Hematopoietic multipotent progenitor cell (in vitro differentiated cells): ENCODE data around the gene ZBTB24. TPM values are rescaled to one million over a fixed set of nuclear protein-coding genes. Genes with fewer than 3 reads are reported as not detected.
A peak's percentile ranks its signal among the peaks of the same experiment; 100 is the strongest.

ENCODE experiments used
- DNase-seq, 3 donors: peaks; one replicate each; pipeline ENCODE4 v3.0.0-alpha.2; 2011 to 2015; ENCODE audit warnings: low read depth in 2 of 3, low spot score in 2 of 3
- total RNA-seq: library from RNA; depleted of rRNA; stranded (reverse); fragments of >200 nt; gene quantifications from one replicate; pipeline ENCODE4 v1.2.3, GENCODE V29; 2012

The ZBTB24 gene
- total RNA-seq, 1 donor: 6.7 TPM

DNA sequence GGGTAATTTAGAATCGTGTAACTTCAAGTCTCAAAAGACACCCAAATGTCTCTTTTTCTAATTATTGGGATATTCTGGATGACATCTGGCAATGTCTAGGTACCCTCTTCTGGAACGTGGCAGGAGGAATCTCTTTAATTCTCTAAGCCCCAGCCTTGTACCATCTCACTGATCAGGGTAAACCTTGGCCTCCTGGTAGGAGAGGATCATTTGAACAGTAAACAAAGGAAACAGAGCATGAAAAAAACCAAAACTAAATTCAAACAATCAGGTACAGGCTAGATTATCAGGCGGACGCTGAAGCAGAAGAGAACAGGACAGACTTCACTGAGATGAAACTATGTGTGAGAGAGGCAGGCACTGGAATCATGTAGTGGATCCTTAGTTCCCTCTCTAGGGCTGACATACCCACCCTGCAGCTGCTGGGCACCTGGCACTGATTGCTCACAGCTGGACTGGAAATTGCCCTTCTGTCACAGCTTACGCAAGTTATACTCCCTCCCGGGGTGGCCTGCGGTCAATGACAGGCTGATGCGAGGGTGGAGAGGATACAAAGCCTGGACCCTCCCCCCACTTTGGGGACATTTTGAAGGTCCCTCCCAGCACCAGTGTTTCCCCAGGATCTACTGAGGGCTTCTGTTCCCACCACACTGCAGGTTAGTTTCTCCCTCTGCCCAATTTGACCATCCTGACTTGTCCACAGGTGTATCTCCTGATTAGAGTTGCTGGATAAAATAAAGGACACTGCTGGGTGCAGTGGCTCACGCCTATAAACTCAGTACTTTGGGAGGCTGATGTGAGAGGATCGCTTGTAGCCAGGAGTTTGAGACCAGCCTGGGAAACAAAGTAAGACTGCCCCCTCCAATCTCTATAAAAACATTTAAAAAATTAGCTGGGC lies 20.6 kb upstream of the ZBTB24 start:
- DNase-seq: no peak

DNA sequence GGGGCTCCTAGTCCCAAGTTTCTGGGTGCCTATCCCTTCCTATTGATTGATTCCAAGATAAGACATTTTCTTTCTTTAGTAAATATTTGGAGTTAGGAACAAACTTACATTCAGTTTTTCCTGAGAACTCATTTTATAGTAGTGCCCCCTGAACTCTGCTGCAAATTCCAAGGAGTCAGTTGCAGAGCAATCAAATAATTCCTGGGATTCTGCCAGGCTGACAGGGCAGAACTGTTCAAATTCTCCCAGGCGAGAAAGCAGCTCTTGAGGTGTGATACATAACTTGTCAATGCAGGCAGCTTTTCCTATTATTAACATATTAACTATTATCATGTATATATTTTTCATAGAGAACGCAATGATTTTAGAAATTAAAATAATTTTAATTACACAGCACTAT lies 15.9 kb upstream of the ZBTB24 start:
- DNase-seq: no peak

DNA sequence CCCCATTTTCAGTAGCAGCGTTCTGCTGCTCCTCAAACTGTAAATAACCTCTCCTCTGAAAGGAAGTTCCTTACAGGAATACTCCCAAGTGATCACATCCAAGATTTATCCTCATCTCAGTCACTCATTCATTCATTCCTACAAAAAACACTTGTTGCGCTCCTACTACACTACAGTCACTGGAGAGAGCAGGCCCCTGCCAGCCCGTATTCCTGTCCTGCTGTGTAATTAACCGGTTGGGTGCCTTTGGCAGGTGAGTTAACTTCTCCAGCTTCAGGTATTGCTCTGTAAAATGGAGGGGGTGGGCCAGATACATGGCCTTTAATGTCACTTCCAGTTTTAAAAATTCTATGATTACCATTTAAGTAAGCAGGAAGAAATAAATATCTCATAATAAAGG lies 15.0 kb upstream of the ZBTB24 start:
- no peak for DNase-seq

DNA sequence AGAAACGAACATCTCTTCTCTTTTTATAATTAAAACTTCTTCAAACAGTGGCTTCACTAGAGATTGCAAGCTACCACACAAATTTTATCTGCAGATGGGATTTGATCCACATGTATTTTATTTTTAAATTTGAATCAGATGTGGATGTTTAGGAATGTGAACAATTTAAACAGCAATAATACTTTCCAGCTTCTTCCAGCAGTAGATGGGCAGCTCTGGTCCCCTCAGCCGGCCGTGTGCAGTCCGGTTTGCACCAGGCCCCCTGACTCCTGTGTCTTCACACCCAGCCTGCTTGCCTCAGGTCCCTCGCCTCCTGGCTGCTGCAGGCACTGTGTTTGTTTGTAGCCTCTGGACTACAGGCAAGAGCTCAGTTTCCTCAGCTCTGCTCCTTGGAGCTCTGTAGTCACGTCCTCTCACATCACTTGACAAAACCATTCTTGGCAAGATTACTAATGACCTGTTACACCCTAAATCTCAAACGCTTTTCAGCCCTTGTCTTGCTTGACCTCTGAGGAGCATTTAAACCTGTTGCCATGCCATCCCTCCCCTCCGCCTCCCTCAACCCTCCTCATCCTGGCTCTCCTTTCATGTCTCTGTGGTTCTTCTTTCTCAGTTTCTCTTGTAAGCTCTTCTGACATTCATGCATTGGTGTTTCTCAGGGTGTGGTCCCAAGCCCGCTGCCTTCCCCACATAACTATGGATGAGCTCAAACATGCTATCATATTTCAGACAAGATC lies 13.2 kb upstream of the ZBTB24 start:
- no peak for DNase-seq

DNA sequence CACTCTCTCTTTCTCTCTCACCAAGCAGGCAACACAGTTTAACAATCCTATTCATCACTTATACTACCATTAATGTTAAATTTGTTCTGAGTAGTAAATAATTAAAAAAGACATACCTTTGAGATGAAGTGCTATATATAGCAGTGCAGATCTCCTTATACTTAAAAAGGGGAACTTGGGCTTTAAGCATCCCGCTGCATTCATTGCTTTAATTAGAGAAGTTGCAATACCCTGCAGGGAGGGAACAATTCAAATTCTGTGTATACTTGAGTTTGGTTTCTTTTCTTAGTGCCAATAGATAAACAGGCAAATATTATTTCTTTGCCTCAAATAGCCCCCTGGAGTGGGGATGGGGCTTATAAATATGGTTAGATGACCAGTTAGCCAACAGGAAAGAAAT lies 10.8 kb upstream of the ZBTB24 start:
- peak in 1 of 3 donors; percentile 68 for DNase-seq

DNA sequence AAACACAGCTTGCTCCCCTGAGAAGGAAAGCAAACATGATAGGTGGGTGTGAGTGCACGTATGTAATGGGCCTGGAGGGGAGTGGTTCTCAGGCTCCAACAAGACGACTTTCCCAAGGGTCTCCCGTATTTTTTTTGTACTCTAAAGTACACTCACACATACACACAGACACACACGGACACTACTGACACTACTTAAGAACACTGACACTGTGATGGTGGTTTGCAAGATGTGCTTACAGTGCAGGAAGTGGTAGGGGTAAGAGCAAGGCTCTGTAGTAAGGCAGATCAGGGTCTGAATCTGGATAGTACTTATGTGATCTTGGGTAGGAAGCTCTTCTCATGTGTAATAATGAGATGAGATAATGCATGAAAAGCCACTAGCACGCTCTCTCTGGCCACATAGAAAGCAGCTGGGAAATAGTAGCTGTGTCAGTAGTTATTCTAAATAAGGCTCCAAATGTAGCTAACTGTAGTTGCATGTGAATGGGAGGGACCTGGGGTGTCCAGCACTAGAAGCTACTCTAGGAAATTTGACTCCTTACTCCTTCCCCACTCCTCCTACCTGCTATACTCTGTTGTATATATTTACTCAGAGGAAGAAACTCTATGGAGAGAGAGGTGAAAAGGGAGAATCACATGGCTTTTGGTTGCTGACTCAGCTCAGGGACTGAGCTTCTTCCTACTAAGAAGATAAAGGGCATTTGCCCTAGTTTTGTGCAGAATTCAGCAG lies 8.4 kb upstream of the ZBTB24 start:
- peak in 1 of 3 donors; percentile 20 for DNase-seq

DNA sequence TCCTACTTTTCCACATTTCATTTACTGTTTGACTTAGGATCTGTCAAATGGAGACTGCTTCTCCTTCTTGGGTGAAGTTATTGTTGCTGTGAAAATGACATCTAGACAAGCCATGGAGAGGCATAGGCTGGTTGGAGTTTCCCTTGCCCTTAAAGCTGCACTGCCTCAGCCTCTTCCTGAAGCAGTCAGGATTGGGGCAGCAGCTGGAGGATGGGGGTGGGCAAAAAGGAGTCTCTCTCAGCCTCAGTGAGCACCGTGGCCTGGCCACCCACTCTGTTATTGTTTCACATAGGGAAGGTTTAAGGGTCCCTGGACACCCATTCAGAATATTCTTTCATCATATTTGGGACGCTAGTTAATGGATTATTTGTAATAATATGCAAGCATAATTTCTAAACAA lies 7.7 kb upstream of the ZBTB24 start:
- DNase-seq: no peak

DNA sequence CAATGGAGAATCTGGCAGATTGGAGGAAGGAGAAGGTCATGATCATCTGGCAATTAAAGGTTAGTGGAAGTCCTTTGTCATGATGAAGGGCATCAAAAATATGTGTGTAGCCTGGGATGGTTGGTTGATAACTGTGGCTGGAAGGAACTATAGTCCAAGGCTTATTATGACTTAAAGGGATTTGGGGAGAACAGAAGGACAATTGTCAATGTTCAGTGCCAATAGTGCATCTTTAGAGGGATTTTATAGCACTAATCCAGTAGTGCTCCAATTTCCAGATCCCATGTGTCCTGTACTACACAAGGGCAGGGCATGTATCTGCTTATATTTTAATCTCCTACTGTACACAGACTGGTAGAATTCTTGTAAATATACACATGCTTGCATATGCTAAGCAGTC lies 5.0 kb upstream of the ZBTB24 start:
- DNase-seq: no peak

DNA sequence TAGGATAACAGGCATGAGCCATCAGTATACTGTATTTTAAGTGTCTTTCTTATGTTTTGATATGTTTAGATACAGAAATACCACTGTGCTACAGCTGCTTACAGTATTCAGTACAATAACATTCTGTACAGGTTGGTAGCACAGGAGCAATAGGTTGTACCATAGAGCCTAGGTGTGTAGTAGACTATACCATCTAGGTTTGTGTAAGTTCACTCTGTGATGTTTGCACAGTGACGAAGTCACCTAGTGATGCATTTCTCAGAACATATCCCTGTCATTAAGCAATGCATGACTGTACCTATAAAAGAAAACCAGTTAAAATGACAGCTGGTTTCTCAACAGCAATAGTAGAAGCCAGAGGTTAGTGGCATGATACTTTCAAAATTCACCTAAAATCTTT lies 3.0 kb upstream of the ZBTB24 start:
- no peak for DNase-seq

DNA sequence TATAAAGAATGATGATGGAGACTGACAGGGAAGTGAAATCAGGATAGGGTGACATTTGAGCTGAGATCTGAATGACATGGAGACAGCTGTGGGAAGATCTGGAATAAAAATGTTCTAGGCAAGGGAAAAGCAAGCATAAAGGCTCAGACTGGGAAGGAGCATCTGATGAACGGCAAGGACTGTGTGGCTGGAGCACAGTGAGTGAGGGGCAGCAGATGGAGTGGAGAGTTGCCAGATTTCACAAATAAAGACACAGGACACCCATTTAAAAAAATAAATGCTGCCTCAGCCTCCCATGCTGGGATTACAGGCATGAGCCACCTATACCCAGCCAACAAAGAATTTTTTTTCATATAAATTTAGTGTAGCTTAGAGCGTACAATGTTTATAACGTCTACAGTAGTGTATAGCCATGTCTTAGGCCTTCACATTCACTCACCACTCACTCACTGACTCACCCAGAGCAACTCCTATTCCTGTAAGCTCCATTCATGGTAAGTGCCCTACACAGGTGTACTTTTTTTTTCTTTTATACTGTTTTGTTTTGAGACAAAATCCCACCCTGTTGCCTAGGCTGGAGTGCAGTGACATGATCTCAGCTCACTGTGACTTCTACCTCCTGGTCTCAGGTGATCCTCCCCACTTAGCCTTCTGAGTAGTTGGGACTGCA lies 2.4 kb upstream of the ZBTB24 start:
- no peak for DNase-seq

DNA sequence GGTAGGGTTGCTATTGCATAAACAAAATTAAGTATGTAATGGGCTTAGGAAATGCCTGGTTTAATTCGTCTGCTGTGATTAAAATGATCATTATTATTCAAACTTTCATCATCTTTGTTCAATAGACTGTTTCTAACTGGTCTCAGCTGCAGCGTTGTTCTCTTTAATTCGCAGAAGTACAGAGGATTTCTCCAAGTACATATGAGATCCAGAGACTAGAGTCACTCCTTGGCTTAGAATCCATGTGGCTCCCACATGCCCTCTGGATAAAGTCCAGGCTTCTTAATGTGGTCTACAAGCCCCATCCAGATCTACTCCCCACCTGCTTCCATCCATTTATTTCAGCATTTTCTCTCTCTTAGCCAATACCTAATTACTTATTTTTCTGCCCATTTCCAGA lies 1.1 kb upstream of the ZBTB24 start:
- no peak for DNase-seq

DNA sequence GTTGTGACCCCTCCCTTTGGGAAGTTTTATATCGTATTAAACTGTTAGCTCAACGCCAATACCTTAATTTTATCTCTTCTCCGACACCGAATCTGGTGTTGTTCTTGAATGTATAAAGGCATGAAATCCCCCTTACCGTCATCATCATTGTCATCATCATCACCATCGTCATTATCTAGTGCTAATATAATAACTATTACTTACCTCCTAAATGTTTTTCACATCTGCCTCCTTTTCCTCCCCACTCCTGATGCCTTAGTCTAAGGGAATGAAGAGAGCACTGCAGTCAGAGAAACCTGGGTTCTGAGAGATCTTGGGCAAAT lies 677 bp upstream of the ZBTB24 start:
- no peak for DNase-seq

DNA sequence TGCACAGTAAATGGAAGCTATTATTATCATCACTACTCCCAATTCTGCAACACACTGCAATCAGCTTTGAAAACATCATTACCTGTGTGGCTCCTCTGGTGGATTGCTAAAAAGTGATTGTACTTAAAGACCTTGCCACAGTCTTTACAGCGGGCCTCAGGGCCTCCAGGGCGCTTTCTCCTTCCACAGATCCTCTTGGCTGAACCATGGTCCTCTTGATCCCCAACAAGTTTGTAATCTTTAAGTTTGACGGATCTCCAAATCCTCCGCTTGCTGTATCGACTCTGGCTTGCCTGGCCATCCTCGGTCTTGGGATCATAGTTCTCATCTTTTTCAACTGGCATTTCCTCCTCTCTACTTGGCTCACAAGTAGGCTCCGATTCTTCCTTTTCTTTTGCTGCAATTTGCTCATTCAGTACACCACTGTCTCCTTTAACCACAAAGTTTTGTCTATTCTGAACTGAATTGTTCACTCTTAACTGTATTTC lies 2.0 kb downstream of the ZBTB24 start:
- DNase-seq: no peak

DNA sequence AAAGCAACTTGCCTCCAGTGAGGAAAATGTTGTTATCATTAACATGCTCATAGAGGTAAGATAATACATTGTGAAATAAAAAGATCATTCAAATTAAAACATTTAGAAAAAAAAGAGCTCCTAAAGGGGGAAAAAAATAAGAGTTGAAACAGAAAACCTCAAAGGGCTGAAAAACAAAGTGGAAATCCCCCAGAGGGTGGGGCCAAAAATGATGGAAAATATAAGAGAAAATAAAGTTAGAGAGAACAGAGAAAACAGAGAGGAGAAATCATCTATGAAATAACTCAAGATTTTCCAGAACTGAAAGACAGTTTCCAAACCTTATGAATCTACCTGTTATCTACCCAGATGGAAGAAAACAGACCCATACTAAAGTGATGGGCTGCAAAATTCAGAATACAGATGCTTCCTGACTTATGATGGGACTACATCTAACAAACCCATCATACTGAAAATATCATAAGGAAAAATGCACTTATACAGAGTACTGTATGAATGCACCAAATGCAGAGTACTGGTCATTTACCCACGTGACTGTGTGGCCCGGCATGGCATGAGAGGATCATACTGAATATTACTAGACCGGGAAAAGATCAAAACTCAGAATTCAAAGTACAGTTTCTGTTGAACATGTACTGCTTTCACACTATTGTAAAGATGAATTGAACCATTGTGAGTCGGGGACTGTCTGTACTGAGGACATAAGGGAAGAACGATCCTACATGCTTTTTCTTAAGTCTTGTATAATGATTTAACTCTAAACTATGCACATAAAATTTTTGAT lies 4.0 kb downstream of the ZBTB24 start:
- no peak for DNase-seq

DNA sequence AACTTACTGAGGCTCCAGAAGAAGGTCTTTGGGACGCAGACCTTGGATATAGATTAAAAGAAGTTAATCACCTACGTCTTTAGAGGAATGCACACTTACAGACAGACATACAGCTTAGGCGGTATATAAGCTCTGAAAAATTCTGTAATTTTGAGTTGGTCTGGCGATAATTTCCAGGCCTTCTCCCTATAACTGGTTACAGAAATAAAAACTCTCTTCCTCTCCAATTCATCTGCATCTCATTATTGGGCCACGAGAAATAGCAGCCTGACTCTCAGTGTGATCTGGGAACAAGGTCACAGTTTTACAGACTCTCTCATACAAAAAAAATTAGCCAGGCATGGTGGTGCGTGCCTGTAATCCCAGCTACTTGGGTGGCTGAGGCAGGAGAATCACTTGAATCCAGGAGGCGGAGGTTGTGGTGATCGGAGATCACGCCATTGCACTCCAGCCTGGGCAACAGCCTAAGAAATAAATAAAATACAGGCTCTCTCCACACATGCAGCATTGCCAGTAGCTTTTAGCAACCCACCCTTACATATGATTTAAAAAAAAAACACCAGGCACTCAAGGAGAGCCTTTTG lies 4.7 kb downstream of the ZBTB24 start:
- DNase-seq: no peak

DNA sequence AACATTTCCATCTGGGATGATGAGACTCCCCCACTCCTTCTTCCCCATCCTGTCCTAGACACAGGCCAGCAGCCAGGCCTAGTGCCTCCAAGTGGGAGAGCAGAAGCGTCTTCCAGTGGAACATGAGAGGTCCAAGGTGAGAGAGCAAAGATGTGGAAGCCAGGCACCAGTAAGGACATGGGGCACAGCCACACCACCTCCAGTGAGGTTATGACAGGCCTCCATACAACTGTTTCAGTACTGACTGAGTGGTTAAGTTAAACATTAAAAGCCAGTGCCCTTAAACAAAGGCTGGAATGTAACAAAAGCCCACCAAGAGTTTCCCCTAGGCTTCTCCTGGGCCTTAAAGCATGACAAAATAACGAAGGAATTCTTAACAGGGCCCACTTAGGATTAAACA lies 5.3 kb downstream of the ZBTB24 start:
- DNase-seq: no peak

DNA sequence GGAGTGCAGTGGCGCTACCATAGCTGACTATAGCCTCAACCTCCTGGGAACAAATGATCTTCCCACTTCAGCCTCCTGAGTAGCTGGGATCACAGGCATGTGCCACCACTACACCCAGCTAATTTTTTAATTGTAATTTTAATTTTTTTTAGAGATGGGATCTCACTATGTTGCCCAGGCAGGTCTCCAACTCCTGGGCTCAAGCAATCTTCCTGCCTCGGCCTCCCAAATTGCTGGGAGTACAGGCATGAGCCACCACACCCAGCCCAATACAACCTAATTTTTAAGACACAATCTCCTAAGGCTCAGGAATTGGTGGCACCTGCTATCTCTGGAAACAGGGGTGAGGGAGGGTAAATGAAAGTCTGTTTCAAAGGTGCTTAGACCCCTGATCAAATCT lies 5.8 kb downstream of the ZBTB24 start:
- DNase-seq: no peak

DNA sequence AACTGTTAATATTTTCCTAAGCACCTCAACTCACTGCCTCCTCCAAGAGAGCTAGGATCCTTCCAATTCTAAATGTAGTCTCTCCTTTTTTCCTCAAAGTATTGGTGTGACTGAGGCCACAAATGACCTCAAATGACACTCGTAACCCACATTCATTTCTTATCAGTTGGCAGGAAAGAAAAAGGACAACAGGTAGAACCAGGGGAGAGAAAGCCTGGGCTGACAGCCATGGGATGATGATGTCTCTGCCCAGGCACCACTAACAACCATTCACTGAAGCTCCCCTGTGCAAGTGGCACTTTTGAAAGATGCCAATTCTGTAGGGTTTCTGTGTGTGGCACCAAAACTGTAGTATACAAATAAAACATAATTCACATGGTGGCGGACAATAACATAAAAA lies 7.4 kb downstream of the ZBTB24 start:
- no peak for DNase-seq

DNA sequence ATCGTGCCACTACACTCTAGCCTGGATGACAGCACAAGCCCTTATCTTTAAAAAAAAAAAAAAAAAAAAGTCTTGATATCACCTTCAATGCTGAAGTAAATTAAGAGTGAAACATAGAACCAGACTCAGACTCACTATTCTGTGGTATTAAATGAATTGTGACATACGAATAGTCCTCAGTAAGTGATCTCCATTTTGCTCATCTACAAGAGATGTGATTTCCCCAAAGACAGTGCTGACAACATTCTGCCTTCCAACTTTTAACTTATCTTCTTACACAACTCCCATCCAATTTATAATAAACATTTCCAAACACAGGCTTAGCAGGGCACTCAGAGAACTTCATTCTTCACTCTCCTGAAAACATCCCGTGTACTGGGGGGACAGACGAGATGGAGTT lies 8.0 kb downstream of the ZBTB24 start:
- DNase-seq: no peak

DNA sequence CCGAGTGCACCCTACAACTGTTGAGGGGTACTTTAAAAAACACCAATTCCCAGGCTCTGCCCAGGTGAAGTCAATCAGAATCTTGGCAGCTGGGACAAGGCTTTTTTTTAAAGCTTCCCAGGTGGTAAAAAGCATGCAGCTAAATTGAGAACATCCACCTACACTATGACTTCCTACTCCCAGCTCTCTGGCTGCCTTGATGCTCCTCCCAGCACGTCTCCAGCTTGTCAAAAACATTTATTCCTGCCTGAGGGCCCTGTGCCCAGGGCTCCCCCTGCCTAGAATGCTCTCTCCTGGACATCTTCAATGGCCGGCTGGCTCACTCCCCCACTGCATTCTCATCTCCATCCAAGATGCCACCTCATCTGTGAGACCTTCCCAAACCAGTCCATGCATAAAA lies 9.9 kb downstream of the ZBTB24 start:
- no peak for DNase-seq
